AG04449 (cell line): ENCODE results near the gene PPP2R5A.

Experiments
- CTCF ChIA-PET: fragments of 350-600 bp; formaldehyde crosslinking; extraction: SDS; loops from one replicate; lab custom pipeline; 2021; ENCODE audit warnings: antibody characterized with exemption; lab: Yijun Ruan, JAX
- POLR2A ChIA-PET: fragments of 400-600, 350-600 bp; formaldehyde crosslinking; extraction: SDS; loops from one replicate; lab custom pipeline; 2020; ENCODE audit warnings: antibody characterized with exemption, inconsistent platforms; lab: Yijun Ruan, JAX
- DNase-seq: peaks from one replicate; pipeline ENCODE4 v3.0.0-alpha.2; 2010; ENCODE audit warnings: low read depth, low spot score
- H3K4me3 ChIP-seq: 2 replicates; pipeline ENCODE4 v1.5.1; 2011; ENCODE audit warnings: low read depth, mild to moderate bottlenecking, control low read depth, low read length
- TF ChIP-seq, protein P1 (sequence below): IDR thresholded peaks from one replicate; pipeline ENCODE4 v1.5.1; 2011; ENCODE audit warnings: mild to moderate bottlenecking, moderate library complexity, low read length, control low read depth, inconsistent platforms; ENCODE audit not compliant: insufficient read depth; ENCODE audit errors: missing control alignments

Gene PPP2R5A

DNA sequence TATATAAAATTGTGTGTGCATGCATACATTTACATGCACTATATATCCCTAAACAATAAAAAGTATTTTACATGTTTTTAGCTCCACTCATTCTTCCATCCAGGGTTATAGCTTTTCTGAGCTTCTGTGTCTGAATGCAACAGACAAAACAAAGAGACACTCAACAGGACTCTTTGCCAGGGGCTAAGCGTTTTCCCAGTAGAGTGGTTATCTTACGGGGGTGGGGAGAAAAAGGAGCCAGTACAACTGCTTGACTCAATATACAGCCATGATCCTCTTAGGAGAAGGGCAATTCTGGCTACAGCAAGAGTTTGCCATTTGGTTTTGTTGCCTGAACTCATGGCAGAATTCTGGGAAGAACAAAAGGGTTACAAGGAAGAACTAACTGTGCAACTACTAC, 14.6 kb upstream of the PPP2R5A start:
- CTCF ChIA-PET = interaction anchor here (0.7 kb wide), 1 partner anchor 21 kb away, joined by 3 read pairs; no protein-coding TSS in a partner anchor
- POLR2A ChIA-PET = no interaction called here
- TF ChIP-seq, protein P1, sequence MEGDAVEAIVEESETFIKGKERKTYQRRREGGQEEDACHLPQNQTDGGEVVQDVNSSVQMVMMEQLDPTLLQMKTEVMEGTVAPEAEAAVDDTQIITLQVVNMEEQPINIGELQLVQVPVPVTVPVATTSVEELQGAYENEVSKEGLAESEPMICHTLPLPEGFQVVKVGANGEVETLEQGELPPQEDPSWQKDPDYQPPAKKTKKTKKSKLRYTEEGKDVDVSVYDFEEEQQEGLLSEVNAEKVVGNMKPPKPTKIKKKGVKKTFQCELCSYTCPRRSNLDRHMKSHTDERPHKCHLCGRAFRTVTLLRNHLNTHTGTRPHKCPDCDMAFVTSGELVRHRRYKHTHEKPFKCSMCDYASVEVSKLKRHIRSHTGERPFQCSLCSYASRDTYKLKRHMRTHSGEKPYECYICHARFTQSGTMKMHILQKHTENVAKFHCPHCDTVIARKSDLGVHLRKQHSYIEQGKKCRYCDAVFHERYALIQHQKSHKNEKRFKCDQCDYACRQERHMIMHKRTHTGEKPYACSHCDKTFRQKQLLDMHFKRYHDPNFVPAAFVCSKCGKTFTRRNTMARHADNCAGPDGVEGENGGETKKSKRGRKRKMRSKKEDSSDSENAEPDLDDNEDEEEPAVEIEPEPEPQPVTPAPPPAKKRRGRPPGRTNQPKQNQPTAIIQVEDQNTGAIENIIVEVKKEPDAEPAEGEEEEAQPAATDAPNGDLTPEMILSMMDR = no peak
- no peak overlapping the region for H3K4me3 ChIP-seq
- DNase-seq = no peak

DNA sequence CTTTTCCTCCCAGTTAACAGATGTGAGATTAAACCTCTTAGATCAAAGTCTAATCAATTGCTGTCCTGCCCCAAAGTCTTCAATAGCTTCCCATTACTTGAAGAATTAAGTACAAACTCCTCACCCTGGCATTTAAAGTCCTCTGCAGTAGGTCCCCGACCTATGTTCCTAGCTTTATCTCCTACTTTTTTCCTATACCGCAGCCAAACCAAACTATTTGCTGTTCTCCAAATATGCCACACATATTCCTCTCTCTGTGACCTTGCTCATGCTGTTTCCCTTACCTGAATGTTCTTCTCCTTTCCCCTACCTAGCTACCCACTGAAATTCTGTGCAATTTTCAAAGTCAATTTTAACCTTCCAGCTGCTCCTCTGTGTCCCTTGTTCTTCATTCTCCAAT, 14.0 kb upstream of the PPP2R5A start:
- TF ChIP-seq, protein P1 = no peak
- no peak for DNase-seq
- no peak overlapping the region for H3K4me3 ChIP-seq
- ChIA-PET POLR2A (no interaction called here), CTCF (interaction anchor here (1.5 kb wide), 1 partner anchor 201 kb away, joined by 4 read pairs; no protein-coding TSS in a partner anchor)

DNA sequence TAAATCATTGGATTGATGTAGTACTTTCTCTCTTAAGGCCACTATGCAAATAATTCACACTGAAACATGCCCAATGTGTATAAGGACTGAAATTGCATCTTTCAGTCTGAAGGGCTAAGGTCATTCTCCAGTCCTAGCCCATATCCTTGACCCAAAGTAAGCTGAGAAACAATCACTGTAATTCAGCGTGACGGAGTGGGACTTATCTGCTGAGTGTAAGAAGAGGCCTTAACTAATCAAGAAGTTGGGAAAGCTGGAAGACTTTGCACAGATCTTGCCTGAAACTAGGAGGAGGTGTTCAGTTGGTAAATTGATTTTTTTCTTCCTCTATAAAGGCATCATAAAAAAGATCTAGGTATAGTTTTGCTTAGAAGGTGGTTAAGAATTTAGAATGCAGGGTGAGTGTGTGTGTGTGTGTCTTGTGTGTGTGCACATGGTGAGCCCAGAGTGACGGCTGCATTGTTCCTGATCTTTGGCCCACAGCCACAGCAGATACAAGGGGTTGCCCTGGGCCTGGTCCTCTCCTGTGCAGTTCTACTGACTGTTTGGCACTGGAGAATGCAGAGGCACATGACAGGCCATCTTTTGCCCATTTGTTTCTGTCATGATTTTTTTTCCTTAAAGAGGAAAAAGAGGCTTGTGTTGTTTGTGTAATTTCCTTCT, 13.3 kb upstream of the PPP2R5A start:
- POLR2A ChIA-PET = no interaction called here
- no peak for DNase-seq
- H3K4me3 ChIP-seq = no peak overlapping the region
- CTCF ChIA-PET = interaction anchor here (1.5 kb wide), 1 partner anchor 201 kb away, joined by 4 read pairs; no protein-coding TSS in a partner anchor
- TF ChIP-seq, protein P1 = no peak

DNA sequence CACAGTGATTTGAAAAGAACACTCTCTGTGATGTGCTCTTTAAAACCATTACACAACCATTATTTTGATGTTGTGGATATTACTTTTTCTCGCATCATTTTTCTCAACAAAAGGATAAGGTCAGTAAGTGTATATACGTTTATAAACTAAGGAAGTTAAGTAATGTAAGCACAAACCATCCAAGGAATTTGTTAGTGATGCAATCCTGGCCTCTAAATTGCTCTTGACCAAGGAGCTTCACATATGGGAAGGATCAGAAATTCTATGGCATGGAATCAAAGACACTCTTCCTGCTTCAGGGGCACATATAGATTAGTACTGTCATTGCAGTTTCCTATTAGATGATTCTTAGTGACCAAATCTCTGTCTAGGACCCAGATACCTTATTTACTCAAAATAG, 3.6 kb upstream of the PPP2R5A start:
- CTCF ChIA-PET = no interaction called here
- DNase-seq = peak; percentile 59
- POLR2A ChIA-PET = no interaction called here
- H3K4me3 ChIP-seq = no peak overlapping the region
- TF ChIP-seq, protein P1 = no peak

DNA sequence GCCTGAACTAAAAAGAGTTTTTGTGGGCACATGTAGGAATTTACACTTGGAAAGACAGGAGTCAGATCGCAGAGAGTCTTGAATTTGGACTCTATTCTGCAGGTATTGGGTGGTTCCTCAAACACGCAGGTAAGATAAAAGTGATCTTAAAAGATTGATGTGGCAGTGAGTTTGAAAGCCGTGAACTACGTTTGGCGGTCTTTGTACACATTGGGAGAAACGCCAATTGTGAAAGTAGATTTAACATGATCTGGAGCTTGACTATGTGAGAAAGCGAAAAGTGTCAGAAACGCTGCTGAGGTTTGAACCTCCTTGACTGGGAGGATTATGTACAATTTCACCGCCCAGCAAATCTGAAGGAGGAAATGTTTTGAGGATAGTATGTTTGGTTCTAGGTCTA, 1.5 kb upstream of the PPP2R5A start:
- TF ChIP-seq, protein P1 = no peak
- ChIA-PET POLR2A (no interaction called here), CTCF (interaction anchor here (1.0 kb wide), 1 partner anchor 213 kb away, joined by 5 read pairs; no protein-coding TSS in a partner anchor)
- no peak overlapping the region for H3K4me3 ChIP-seq
- DNase-seq = no peak

DNA sequence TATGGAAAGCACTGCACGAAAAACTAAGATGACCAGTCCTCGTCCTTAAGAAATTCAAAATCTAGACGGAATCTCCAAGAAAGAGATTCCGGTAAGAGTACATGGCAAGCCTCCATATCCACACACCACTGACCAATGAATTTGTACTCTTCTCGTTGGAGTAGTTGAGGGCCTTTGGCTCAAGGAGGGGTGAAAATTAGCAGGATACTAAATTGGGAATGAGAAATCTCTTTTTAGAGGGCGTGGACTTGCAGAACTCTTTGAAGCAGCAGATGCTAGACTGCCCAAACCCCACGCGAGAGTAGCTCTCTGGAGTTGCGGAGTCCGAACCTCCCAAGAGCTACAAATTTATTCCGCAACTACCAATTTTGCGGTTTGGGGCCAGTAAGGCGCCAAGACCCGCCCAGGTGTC, 872 bp upstream of the PPP2R5A start:
- TF ChIP-seq, protein P1 = no peak
- ChIA-PET CTCF (interaction anchor here (1.0 kb wide), 1 partner anchor 213 kb away, joined by 5 read pairs; no protein-coding TSS in a partner anchor), POLR2A (no interaction called here)
- DNase-seq = no peak
- H3K4me3 ChIP-seq = peak overlapping the region; percentile 77
